MM.1S (cell line): Measurements from ENCODE around the gene TTLL11.

ENCODE experiments used
- DNase-seq: peaks from one replicate; pipeline ENCODE4 v3.0.0-alpha.2; 2015
- H2AFZ ChIP-seq: fragments of 300-600 bp; sonication (generic); 2 replicates; pipeline ENCODE4 v1.6.0; 2016; ENCODE audit warnings: antibody characterized with exemption, low read length
- H3F3A ChIP-seq: fragments of 300-600 bp; sonication (generic); 2 replicates; pipeline ENCODE4 v1.6.1; 2016; ENCODE audit warnings: mild to moderate bottlenecking, antibody characterized with exemption, low read length, moderate library complexity, mixed read lengths; ENCODE audit not compliant: insufficient read depth
- H3K27ac ChIP-seq: fragments of 300-600 bp; sonication (generic); 2 replicates; pipeline ENCODE4 v1.5.1; 2016; ENCODE audit warnings: mild to moderate bottlenecking, low read length
- H3K27me3 ChIP-seq: fragments of 300-600 bp; sonication (generic); replicated peaks from 2 replicates; pipeline ENCODE4 v1.6.0; 2016; ENCODE audit warnings: low read length; ENCODE audit not compliant: insufficient read depth
- H3K36me3 ChIP-seq: fragments of 300-600 bp; sonication (generic); replicated peaks from 2 replicates; pipeline ENCODE4 v1.6.1; 2016; ENCODE audit warnings: mild to moderate bottlenecking, low read length, mixed read lengths; ENCODE audit not compliant: insufficient read depth
- H3K4me1 ChIP-seq: fragments of 300-600 bp; sonication (generic); 2 replicates; pipeline ENCODE4 v1.6.1; 2016; ENCODE audit warnings: low read length, mixed read lengths
- H3K4me2 ChIP-seq: fragments of 300-600 bp; sonication (generic); 2 replicates; pipeline ENCODE4 v1.6.0; 2016; ENCODE audit warnings: low read depth, low read length
- H3K4me3 ChIP-seq: fragments of 300-600 bp; sonication (generic); 2 replicates; pipeline ENCODE4 v1.5.1; 2016; ENCODE audit warnings: low read length, mixed read lengths
- H3K79me2 ChIP-seq: fragments of 300-600 bp; sonication (generic); 2 replicates; pipeline ENCODE4 v1.6.1; 2016; ENCODE audit warnings: mixed run types, low read length, mixed read lengths
- H3K9ac ChIP-seq: fragments of 300-600 bp; sonication (generic); 2 replicates; pipeline ENCODE4 v1.6.1; 2016; ENCODE audit warnings: low read length, mixed read lengths
- H3K9me2 ChIP-seq: fragments of 300-600 bp; sonication (generic); replicated peaks from 2 replicates; pipeline ENCODE4 v1.6.1; 2016; ENCODE audit warnings: mild to moderate bottlenecking, low read length, mixed read lengths; ENCODE audit not compliant: insufficient read depth
- H3K9me3 ChIP-seq: fragments of 300-600 bp; sonication (generic); replicated peaks from 2 replicates; pipeline ENCODE4 v1.6.1; 2016; ENCODE audit warnings: mild to moderate bottlenecking, low read length, mixed read lengths; ENCODE audit not compliant: insufficient read depth
- H4K20me1 ChIP-seq: fragments of 300-600 bp; sonication (generic); 2 replicates; pipeline ENCODE4 v1.6.1; 2016; ENCODE audit warnings: mild to moderate bottlenecking, low read length, moderate library complexity, mixed read lengths; ENCODE audit not compliant: insufficient read depth
- EZH2 ChIP-seq: fragments of 300-600 bp; sonication (generic); optimal IDR thresholded peaks from 2 replicates; pipeline ENCODE3; 2017; ENCODE audit warnings: low read depth, mild to moderate bottlenecking, antibody characterized with exemption, low read length, mixed read lengths
- EZH2phosphoT487 ChIP-seq: fragments of 300-600 bp; sonication (generic); IDR thresholded peaks from 2 replicates; pipeline ENCODE4 v1.6.1; 2018; ENCODE audit warnings: antibody characterized with exemption, low read length
- TF ChIP-seq, protein P1 (sequence below): fragments of 300-600 bp; sonication (generic); IDR thresholded peaks from 2 replicates; pipeline ENCODE4 v1.5.1; 2016; ENCODE audit warnings: antibody characterized with exemption, low read length, mixed read lengths

Gene TTLL11

DNA sequence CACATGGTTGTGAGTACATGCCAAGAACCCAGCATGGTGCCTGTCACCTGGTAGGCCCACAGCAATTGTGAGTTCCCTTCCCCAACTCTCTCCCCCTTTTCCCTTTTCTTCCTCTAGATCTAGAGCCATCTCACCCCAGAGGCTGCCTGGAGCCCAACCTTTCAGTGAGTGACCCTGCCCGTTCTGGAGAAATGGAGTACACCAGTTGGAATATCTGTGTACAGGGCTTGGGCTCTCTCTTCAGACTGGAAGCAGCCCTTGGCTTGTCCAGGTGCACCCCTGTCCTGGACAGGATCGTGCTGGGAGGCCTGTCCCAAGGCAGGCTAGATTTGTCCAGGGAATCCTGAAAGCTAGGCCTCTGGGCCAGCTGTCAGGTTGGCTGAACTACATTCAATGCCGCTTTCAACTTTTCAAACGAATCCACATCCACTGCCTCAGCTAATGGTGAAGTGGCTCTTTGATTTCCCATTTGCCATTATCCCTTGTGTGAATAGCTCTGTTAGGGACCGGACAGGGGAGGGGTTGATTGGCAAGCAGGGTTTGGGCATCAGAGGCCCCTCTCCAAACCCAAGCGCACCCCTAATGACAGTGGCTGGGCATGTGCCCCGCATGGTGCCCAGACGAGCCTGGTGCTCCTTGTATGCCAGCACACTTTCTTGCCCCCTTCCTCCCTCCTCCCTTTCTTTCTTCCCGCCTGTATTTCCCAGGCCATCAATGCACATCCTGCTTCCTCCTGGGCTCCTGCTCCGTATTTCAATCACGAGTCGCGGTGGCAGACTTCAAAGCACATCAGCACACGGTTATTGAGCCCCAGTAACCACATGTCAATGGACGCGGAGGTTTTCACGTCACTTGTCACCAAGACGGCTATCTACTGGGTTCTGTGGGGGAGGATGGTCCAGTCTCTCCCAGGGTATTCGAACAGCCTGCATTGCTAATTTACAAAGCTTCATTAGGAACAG, 230.5 kb downstream of the TTLL11 start:
- H3K9ac ChIP-seq, result no peak overlapping the region
- H3K79me2 ChIP-seq, result no peaks in the 10 kb centered on the region
- H4K20me1 ChIP-seq, result no peaks in the 10 kb centered on the region
- no peak for DNase-seq
- no peak overlapping the region for H2AFZ ChIP-seq
- no peaks in the 10 kb centered on the region for H3K36me3 ChIP-seq
- no peaks in the 10 kb centered on the region for H3F3A ChIP-seq
- no peaks in the 10 kb centered on the region for H3K4me1 ChIP-seq
- H3K4me2 ChIP-seq, result no peak overlapping the region
- H3K27me3 ChIP-seq, result no peaks in the 10 kb centered on the region
- H3K9me2 ChIP-seq, result no peaks in the 10 kb centered on the region
- no peak overlapping the region for H3K4me3 ChIP-seq
- no peaks in the 10 kb centered on the region for H3K9me3 ChIP-seq
- no peak for TF ChIP-seq EZH2phosphoT487
- TF ChIP-seq EZH2, result no peak
- TF ChIP-seq, protein P1, sequence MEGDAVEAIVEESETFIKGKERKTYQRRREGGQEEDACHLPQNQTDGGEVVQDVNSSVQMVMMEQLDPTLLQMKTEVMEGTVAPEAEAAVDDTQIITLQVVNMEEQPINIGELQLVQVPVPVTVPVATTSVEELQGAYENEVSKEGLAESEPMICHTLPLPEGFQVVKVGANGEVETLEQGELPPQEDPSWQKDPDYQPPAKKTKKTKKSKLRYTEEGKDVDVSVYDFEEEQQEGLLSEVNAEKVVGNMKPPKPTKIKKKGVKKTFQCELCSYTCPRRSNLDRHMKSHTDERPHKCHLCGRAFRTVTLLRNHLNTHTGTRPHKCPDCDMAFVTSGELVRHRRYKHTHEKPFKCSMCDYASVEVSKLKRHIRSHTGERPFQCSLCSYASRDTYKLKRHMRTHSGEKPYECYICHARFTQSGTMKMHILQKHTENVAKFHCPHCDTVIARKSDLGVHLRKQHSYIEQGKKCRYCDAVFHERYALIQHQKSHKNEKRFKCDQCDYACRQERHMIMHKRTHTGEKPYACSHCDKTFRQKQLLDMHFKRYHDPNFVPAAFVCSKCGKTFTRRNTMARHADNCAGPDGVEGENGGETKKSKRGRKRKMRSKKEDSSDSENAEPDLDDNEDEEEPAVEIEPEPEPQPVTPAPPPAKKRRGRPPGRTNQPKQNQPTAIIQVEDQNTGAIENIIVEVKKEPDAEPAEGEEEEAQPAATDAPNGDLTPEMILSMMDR, result no peak
- no peak overlapping the region for H3K27ac ChIP-seq

DNA sequence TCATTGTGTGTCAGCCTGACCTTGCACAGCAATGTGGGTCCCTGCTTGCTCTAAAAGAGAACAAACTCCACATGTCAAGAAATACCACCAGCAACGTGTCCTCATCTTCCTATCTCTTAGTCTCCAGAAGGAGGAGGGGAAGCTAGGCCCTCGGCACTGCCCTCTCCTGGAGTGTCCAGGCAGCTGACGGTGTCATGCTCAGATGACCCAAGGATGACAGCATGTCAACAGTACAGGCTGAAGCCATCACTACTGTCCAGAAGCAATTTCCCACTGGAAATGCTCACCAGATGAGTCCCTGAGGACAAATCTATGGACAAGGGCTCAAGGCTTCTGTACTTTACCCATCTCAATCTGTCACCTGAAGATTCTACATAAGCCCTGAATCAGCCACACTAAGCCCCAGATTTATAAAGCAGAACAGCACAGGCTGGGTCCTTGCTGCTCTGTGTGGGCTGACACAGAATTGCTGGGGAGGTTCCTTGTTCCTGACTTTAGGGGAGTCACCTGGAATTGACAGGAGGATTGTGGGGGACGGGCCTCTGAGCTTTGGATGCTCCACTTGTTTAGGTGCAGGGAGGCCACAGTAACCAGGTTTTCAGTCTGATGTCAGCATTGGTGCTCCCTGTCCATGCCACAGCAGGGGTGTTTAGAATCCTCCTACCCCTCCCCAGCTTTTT, 231.5 kb downstream of the TTLL11 start:
- H3K9ac ChIP-seq, result no peak overlapping the region
- H3K9me3 ChIP-seq, result no peaks in the 10 kb centered on the region
- no peak overlapping the region for H3K4me2 ChIP-seq
- no peak overlapping the region for H3K4me3 ChIP-seq
- DNase-seq, result no peak
- H3K79me2 ChIP-seq, result no peaks in the 10 kb centered on the region
- no peaks in the 10 kb centered on the region for H3K4me1 ChIP-seq
- no peaks in the 10 kb centered on the region for H3K9me2 ChIP-seq
- no peaks in the 10 kb centered on the region for H4K20me1 ChIP-seq
- no peaks in the 10 kb centered on the region for H3K27me3 ChIP-seq
- no peaks in the 10 kb centered on the region for H3K36me3 ChIP-seq
- H3K27ac ChIP-seq, result no peak overlapping the region
- TF ChIP-seq, protein P1, result peak; percentile 31
- TF ChIP-seq EZH2, result no peak
- no peak overlapping the region for H2AFZ ChIP-seq
- H3F3A ChIP-seq, result no peaks in the 10 kb centered on the region

DNA sequence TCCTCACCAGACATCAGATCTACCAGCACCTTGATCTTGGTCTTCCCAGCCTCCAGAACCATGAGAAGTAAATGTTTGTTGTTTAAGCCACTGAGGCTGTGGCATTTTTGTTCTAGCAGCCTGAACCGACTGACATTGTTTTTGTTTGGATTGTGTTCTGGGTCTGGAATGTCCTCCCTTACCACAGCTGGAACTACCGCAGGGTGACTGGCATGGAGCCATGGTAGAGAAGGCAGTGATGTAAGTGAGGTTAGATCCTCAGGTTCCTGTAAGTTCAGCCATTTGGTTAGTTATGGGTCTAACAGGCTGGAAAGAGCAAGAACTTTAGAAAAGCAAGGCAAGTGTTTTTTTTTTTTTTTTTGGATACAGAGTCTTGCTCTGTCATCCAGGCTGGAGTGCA, 232.4 kb downstream of the TTLL11 start:
- Histone ChIP-seq H3K4me3 (no peak overlapping the region), H3K27me3 (no peaks in the 10 kb centered on the region), H3F3A (no peaks in the 10 kb centered on the region), H3K79me2 (no peaks in the 10 kb centered on the region), H3K9me2 (no peaks in the 10 kb centered on the region), H4K20me1 (no peaks in the 10 kb centered on the region), H3K9me3 (no peaks in the 10 kb centered on the region), H3K4me2 (no peak overlapping the region), H3K4me1 (no peaks in the 10 kb centered on the region), H3K9ac (no peak overlapping the region), H2AFZ (no peak overlapping the region), H3K36me3 (no peaks in the 10 kb centered on the region), H3K27ac (no peak overlapping the region)
- TF ChIP-seq, protein P1, result no peak
- TF ChIP-seq EZH2phosphoT487 (no peak), EZH2 (no peak)
- no peak for DNase-seq
